Neuronal stem cell (in vitro differentiated cells): Measurements from ENCODE around the gene UXS1.
"Not testable (repeated sequence)": the region's sequence is repeated elsewhere in the genome, so short reads cannot be mapped to it uniquely, and the experiment has no call there.

Experiments used
- DNase-seq: peaks from one replicate; pipeline ENCODE4 v3.0.0-alpha.2; 2013; ENCODE audit warnings: low spot score
- H2AFZ ChIP-seq: one replicate; pipeline ENCODE4 v1.6.1; 2013; ENCODE audit warnings: mild to moderate bottlenecking, low read length, inconsistent platforms
- H2AK5ac ChIP-seq: 2 replicates; pipeline ENCODE4 v1.6.1; 2013; ENCODE audit warnings: low read depth, mild to moderate bottlenecking, inconsistent platforms, low read length, moderate library complexity, mixed read lengths
- H2BK120ac ChIP-seq: 2 replicates; pipeline ENCODE4 v1.6.1; 2013; ENCODE audit warnings: low read depth, mild to moderate bottlenecking, inconsistent platforms, low read length, moderate library complexity, mixed read lengths
- H2BK12ac ChIP-seq: one replicate; pipeline ENCODE4 v1.6.1; 2013; ENCODE audit warnings: low read length, inconsistent platforms
- H2BK15ac ChIP-seq: 2 replicates; pipeline ENCODE4 v1.6.1; 2013; ENCODE audit warnings: mild to moderate bottlenecking, low read length, inconsistent platforms, mixed read lengths
- H2BK5ac ChIP-seq: one replicate; pipeline ENCODE4 v1.6.1; 2013; ENCODE audit warnings: inconsistent platforms, mild to moderate bottlenecking, low read length, moderate library complexity
- H3K14ac ChIP-seq: one replicate; pipeline ENCODE4 v1.6.1; 2013; ENCODE audit warnings: low read length, inconsistent platforms
- H3K18ac ChIP-seq: 2 replicates; pipeline ENCODE4 v1.6.1; 2013; ENCODE audit warnings: low read length, inconsistent platforms
- H3K23ac ChIP-seq: 2 replicates; pipeline ENCODE4 v1.6.1; 2013; ENCODE audit warnings: low read depth, mild to moderate bottlenecking, mixed read lengths, low read length, inconsistent platforms; ENCODE audit not compliant: poor library complexity
- H3K27ac ChIP-seq: replicated peaks from 3 replicates; pipeline ENCODE4 v1.5.1; 2013; ENCODE audit warnings: low read length, inconsistent platforms
- H3K27me3 ChIP-seq, 3 experiments: 2 replicates each; pipeline ENCODE4 v1.6.1; 2013; ENCODE audit warnings: low read length in 3 of 3, mild to moderate bottlenecking in 2 of 3, inconsistent platforms in 1 of 3, low read depth in 1 of 3, mixed read lengths in 1 of 3, moderate library complexity in 1 of 3; ENCODE audit not compliant: control insufficient read depth in 3 of 3, insufficient read depth in 3 of 3
- H3K36me3 ChIP-seq, 2 donors: replicated peaks in 1 of 2; 2 replicates each; pipeline ENCODE4 v1.6.1; 2013; ENCODE audit warnings: low read length in 2 of 2; ENCODE audit not compliant: control insufficient read depth in 2 of 2, insufficient read depth in 2 of 2
- H3K4ac ChIP-seq: 2 replicates; pipeline ENCODE4 v1.6.1; 2013; ENCODE audit warnings: inconsistent platforms, mild to moderate bottlenecking, low read length, moderate library complexity
- H3K4me1 ChIP-seq, 2 donors: 1 replicate in 1 of 2; 2 replicates in 1 of 2; pipeline ENCODE4 v1.6.1; 2013; ENCODE audit warnings: low read length in 2 of 2, low read depth in 1 of 2; ENCODE audit not compliant: control insufficient read depth in 2 of 2, insufficient read depth in 1 of 2
- H3K4me2 ChIP-seq: one replicate; pipeline ENCODE4 v1.6.1; 2013; ENCODE audit warnings: mild to moderate bottlenecking, low read length, inconsistent platforms; ENCODE audit not compliant: insufficient read depth, poor library complexity, severe bottlenecking
- H3K4me3 ChIP-seq, 2 donors: 2 replicates each; pipeline ENCODE4 v1.5.1; 2013; ENCODE audit warnings: low read length in 2 of 2, mild to moderate bottlenecking in 2 of 2, inconsistent platforms in 1 of 2, moderate library complexity in 1 of 2
- H3K79me1 ChIP-seq: one replicate; pipeline ENCODE4 v1.6.1; 2013; ENCODE audit warnings: low read depth, mild to moderate bottlenecking, inconsistent platforms, low read length, moderate library complexity
- H3K9ac ChIP-seq: one replicate; pipeline ENCODE4 v1.6.1; 2013; ENCODE audit warnings: mild to moderate bottlenecking, low read depth, low read length, inconsistent platforms; ENCODE audit not compliant: poor library complexity
- H3K9me3 ChIP-seq, 2 donors: replicated peaks in 1 of 2; 2 replicates each; pipeline versions ENCODE3 to v1.6.1; 2013; ENCODE audit warnings: low read length in 2 of 2, mild to moderate bottlenecking in 2 of 2, inconsistent platforms in 1 of 2, low read depth in 1 of 2, mixed read lengths in 1 of 2, moderate library complexity in 1 of 2; ENCODE audit not compliant: control insufficient read depth in 2 of 2, insufficient read depth in 1 of 2
- H4K8ac ChIP-seq: one replicate; pipeline ENCODE4 v1.6.1; 2013; ENCODE audit warnings: low read depth, mild to moderate bottlenecking, inconsistent platforms, low read length, moderate library complexity
- H4K91ac ChIP-seq: one replicate; pipeline ENCODE4 v1.6.1; 2013; ENCODE audit warnings: low read length, low read depth, mild to moderate bottlenecking, inconsistent platforms; ENCODE audit not compliant: poor library complexity
- WGBS, 2 donors: extraction: QIAGEN DNeasy Blood & Tissue Kit; methylation state at CpG; one replicate each; pipeline ENCODE4 v1.1.7; 2013; ENCODE audit warnings: missing lambda C conversion rate in 2 of 2, mixed read lengths in 1 of 2; ENCODE audit not compliant: insufficient read length in 2 of 2, insufficient replicate concordance in 1 of 2; ENCODE audit errors: extremely low coverage in 2 of 2; 5-methylcytosine and 5-hydroxymethylcytosine counted together

UXS1 gene

DNA sequence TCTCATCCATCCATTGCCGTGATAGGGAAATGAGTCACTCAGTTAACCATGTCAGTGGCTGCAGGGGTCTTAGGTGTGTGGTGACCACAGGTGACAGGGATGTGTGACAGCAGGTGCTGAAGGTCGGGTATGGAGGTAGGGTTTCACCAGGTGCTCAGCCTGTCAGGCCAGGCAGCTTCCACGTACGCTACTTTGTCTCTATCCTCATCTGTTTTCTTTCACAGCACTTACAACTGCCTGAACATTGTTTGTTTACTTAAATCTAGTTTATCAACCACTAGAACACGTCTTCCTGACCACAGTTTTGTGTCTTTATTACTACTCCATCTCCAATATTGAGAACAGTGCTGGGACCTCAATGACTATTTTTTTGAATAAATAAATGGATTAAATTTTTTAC lies 11.4 kb upstream of the UXS1 start:
- H2AK5ac ChIP-seq = no peak overlapping the region
- no peaks in the 10 kb centered on the region for H3K36me3 ChIP-seq
- H3K18ac ChIP-seq = no peak overlapping the region

GRCh38 chr2:106204551-106204950 lies 10.4 kb upstream of the UXS1 start:
- H3K14ac ChIP-seq, H3K79me1 ChIP-seq, H3K4me3 ChIP-seq, H2BK5ac ChIP-seq, H4K8ac ChIP-seq, H3K36me3 ChIP-seq, DNase-seq, H3K4me1 ChIP-seq, H2BK12ac ChIP-seq, H2AK5ac ChIP-seq, H2AFZ ChIP-seq, H3K27ac ChIP-seq, H3K9ac ChIP-seq, H3K18ac ChIP-seq, H2BK15ac ChIP-seq, H3K23ac ChIP-seq, H3K27me3 ChIP-seq, H3K4ac ChIP-seq, H3K4me2 ChIP-seq, H2BK120ac ChIP-seq, H4K91ac ChIP-seq: not testable (repeated sequence)
- WGBS, 2 donors = no CpG with 5 or more reads among the region's 1 CpG
- peaks cover 0 to 13% of the 10 kb centered on the region in 2 donors for H3K9me3 ChIP-seq

More for the DNA sequence above, 11.4 kb upstream of the UXS1 start:
- no peak overlapping the region for H4K8ac ChIP-seq
- H3K14ac ChIP-seq = no peak overlapping the region
- no peak overlapping the region for H3K9ac ChIP-seq
- no peak overlapping the region for H2AFZ ChIP-seq
- H4K91ac ChIP-seq = no peak overlapping the region
- no peak overlapping the region for H2BK120ac ChIP-seq
- H3K23ac ChIP-seq = no peak overlapping the region
- no peak overlapping the region for H3K27ac ChIP-seq
- H2BK15ac ChIP-seq = no peak overlapping the region
- H2BK5ac ChIP-seq = no peak overlapping the region
- no CpG with 5 or more reads among the region's 5 CpGs for WGBS, 2 donors
- H2BK12ac ChIP-seq = no peak overlapping the region
- no peak overlapping the region for H3K4me3 ChIP-seq
- H3K79me1 ChIP-seq = no peaks in the 10 kb centered on the region
- DNase-seq = no peak
- H3K4ac ChIP-seq = no peak overlapping the region
- no peaks in the 10 kb centered on the region for H3K4me1 ChIP-seq
- H3K9me3 ChIP-seq = peaks cover 0 to 13% of the 10 kb centered on the region in 2 donors
- H3K27me3 ChIP-seq = no peaks in the 10 kb centered on the region
- H3K4me2 ChIP-seq = no peak overlapping the region

- peaks cover 0 to 2% of the 10 kb centered on the region in 2 donors for H3K9me3 ChIP-seq
- H3K27ac ChIP-seq = no peak overlapping the region
- H4K91ac ChIP-seq = no peak overlapping the region
- H3K4ac ChIP-seq = no peak overlapping the region
- no peak overlapping the region for H2BK5ac ChIP-seq
- no peaks in the 10 kb centered on the region for H3K79me1 ChIP-seq
- H2BK12ac ChIP-seq = no peak overlapping the region
- no CpG with 5 or more reads among the region's 2 CpGs for WGBS, 2 donors
- DNase-seq = no peak
- H3K4me3 ChIP-seq = no peak overlapping the region
- no peaks in the 10 kb centered on the region for H3K36me3 ChIP-seq
- H2AK5ac ChIP-seq = no peak overlapping the region
- H2BK15ac ChIP-seq = no peak overlapping the region
- no peaks in the 10 kb centered on the region for H3K4me1 ChIP-seq
- no peak overlapping the region for H2AFZ ChIP-seq
- H3K9ac ChIP-seq = no peak overlapping the region
- no peak overlapping the region for H4K8ac ChIP-seq
- no peak overlapping the region for H3K4me2 ChIP-seq
- no peak overlapping the region for H3K18ac ChIP-seq
- H3K14ac ChIP-seq = no peak overlapping the region
- no peaks in the 10 kb centered on the region for H3K27me3 ChIP-seq
- no peak overlapping the region for H3K23ac ChIP-seq
- H2BK120ac ChIP-seq = no peak overlapping the region
These were observed 7.6 kb upstream of the UXS1 start for GRCh38 chr2:106201661-106202060.

DNA sequence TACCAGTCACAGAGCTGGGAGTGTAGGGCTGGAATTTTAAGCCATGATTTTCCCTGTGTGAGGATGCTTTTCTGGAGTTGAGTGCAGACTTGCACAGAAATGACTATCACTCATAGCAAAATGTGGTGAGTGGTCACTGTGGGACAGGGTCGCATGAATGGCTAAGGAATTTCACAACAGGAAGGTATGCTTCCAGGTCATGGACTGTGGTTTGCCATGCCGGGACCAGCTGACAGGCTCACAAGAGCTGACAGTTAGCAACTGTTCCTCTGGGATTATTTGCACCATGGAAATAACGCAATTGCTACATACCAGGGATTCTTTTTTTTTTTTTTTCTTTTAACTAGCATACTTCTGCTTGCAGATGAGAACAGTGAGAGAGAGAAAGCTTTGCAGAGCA lies 3.8 kb upstream of the UXS1 start:
- Histone ChIP-seq H2AK5ac (no peak overlapping the region), H3K18ac (no peak overlapping the region), H2BK5ac (no peak overlapping the region), H3K27ac (no peak overlapping the region), H3K36me3 (no peaks in the 10 kb centered on the region), H3K4me1 (peaks cover 4 to 5% of the 10 kb centered on the region in 2 donors), H2AFZ (no peak overlapping the region), H3K23ac (no peak overlapping the region), H3K79me1 (peaks cover 4% of the 10 kb centered on the region), H3K4me2 (no peak overlapping the region), H4K91ac (no peak overlapping the region), H3K14ac (no peak overlapping the region), H2BK12ac (no peak overlapping the region), H3K27me3 (no peaks in the 10 kb centered on the region), H2BK120ac (no peak overlapping the region), H3K4ac (no peak overlapping the region), H3K4me3 (no peak overlapping the region), H2BK15ac (no peak overlapping the region), H3K9ac (no peak overlapping the region), H3K9me3 (no peaks in the 10 kb centered on the region), H4K8ac (no peak overlapping the region)
- DNase-seq = no peak
- no CpG with 5 or more reads among the region's 3 CpGs for WGBS, 2 donors
